ENCODE data around the gene EPB41L4A.

Gene EPB41L4A

DNA sequence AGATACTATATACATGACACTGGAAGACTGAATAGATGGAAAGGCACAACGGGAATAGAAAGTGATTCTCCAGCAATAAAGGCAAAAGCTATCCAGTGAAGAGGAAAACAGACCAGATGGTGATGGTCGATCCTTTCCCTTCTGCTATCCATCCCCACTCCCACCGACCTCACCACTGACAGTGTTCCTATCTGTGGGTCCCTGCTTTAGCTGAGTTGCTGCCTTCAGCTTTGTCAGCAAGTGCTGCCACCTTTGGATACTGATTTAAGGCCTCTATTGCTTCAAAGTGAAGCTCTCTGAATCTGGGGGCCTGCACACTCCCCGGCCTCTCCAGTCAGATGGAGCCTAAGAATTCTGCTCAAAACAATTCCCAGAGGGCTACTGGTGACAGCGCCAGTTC lies 32.3 kb downstream of the EPB41L4A start:
- Histone ChIP-seq H2AFZ (ENCODE audit: low read depth) (no peak overlapping the region), H3K27me3 (ENCODE audit: insufficient read depth, low read depth) (no peaks in the 10 kb centered on the region)
- TF ChIP-seq, protein P1, sequence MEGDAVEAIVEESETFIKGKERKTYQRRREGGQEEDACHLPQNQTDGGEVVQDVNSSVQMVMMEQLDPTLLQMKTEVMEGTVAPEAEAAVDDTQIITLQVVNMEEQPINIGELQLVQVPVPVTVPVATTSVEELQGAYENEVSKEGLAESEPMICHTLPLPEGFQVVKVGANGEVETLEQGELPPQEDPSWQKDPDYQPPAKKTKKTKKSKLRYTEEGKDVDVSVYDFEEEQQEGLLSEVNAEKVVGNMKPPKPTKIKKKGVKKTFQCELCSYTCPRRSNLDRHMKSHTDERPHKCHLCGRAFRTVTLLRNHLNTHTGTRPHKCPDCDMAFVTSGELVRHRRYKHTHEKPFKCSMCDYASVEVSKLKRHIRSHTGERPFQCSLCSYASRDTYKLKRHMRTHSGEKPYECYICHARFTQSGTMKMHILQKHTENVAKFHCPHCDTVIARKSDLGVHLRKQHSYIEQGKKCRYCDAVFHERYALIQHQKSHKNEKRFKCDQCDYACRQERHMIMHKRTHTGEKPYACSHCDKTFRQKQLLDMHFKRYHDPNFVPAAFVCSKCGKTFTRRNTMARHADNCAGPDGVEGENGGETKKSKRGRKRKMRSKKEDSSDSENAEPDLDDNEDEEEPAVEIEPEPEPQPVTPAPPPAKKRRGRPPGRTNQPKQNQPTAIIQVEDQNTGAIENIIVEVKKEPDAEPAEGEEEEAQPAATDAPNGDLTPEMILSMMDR (conservative IDR thresholded peaks at IDR 0.05; ENCODE audit: low read depth, low read length) = no peak

DNA sequence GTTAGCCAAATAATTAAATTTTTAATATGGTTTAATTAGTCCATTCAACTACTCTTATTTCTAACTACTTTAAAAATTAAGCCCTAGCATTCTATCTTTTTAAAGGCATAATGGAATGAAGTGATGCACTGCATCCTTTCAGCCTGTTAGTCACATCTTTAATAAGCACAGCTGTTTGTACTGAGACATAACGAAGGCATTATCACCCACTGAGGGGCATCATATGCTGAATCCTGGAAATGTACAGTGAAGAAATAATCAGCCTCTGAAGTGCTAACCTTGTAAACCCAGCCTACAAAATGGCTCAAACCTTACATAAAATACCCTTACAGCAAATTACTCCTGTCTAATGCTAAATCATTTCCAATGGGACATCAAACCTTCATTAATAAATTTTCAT lies 33.1 kb downstream of the EPB41L4A start:
- Histone ChIP-seq H2AFZ (ENCODE audit: low read depth) (no peak overlapping the region), H3K4me2 (no peak overlapping the region), H3K4me3 (IDR thresholded peaks at IDR 0.05; ENCODE audit: insufficient read depth, low read depth, low read length) (no peak overlapping the region), H4K20me1 (ENCODE audit: insufficient read depth) (no peaks in the 10 kb centered on the region), H3K36me3 (ENCODE audit: insufficient read depth) (no peaks in the 10 kb centered on the region), H3K27ac (no peak overlapping the region), H3K79me2 (ENCODE audit: insufficient read depth, low read depth) (no peaks in the 10 kb centered on the region), H3K9ac (no peak overlapping the region), H3K27me3 (ENCODE audit: insufficient read depth, low read depth) (no peaks in the 10 kb centered on the region), H3K4me1 (ENCODE audit: low read depth, poor library complexity, severe bottlenecking) (no peaks in the 10 kb centered on the region)
- TF ChIP-seq, protein P1 (conservative IDR thresholded peaks at IDR 0.05; ENCODE audit: low read depth, low read length) = no peak

More for the DNA sequence above, 32.3 kb downstream of the EPB41L4A start:
- Histone ChIP-seq H3K4me1 (ENCODE audit: low read depth, poor library complexity, severe bottlenecking) (no peaks in the 10 kb centered on the region), H3K27ac (no peak overlapping the region), H4K20me1 (ENCODE audit: insufficient read depth) (no peaks in the 10 kb centered on the region), H3K9ac (no peak overlapping the region), H3K4me3 (IDR thresholded peaks at IDR 0.05; ENCODE audit: insufficient read depth, low read depth, low read length) (no peak overlapping the region), H3K4me2 (no peak overlapping the region), H3K36me3 (ENCODE audit: insufficient read depth) (no peaks in the 10 kb centered on the region), H3K79me2 (ENCODE audit: insufficient read depth, low read depth) (no peaks in the 10 kb centered on the region)

DNA sequence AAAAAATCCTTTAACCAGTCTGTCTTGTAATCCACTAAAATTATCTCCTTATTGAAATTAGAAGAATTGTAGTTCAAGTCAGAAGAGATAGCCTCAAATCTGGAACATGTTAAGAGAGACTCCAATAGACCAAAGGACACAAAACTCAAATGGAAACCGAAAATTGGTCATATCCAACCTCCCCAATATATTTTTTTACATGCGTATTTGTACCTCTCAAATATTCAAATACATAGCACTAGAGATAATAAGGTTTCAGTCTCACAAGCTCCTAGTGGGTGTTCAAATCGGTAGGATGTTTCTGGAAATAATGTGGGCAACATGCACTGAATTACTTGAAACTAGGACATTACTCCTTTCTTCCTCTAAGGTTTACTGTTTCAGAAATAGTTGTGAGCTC lies 33.5 kb downstream of the EPB41L4A start:
- Histone ChIP-seq H3K4me1 (ENCODE audit: low read depth, poor library complexity, severe bottlenecking) (no peaks in the 10 kb centered on the region), H2AFZ (ENCODE audit: low read depth) (no peak overlapping the region), H3K4me2 (no peak overlapping the region), H4K20me1 (ENCODE audit: insufficient read depth) (no peaks in the 10 kb centered on the region), H3K27me3 (ENCODE audit: insufficient read depth, low read depth) (no peaks in the 10 kb centered on the region), H3K9ac (no peak overlapping the region), H3K4me3 (IDR thresholded peaks at IDR 0.05; ENCODE audit: insufficient read depth, low read depth, low read length) (no peak overlapping the region), H3K36me3 (ENCODE audit: insufficient read depth) (no peaks in the 10 kb centered on the region), H3K79me2 (ENCODE audit: insufficient read depth, low read depth) (no peaks in the 10 kb centered on the region), H3K27ac (no peak overlapping the region)
- TF ChIP-seq, protein P1 (conservative IDR thresholded peaks at IDR 0.05; ENCODE audit: low read depth, low read length) = no peak

DNA sequence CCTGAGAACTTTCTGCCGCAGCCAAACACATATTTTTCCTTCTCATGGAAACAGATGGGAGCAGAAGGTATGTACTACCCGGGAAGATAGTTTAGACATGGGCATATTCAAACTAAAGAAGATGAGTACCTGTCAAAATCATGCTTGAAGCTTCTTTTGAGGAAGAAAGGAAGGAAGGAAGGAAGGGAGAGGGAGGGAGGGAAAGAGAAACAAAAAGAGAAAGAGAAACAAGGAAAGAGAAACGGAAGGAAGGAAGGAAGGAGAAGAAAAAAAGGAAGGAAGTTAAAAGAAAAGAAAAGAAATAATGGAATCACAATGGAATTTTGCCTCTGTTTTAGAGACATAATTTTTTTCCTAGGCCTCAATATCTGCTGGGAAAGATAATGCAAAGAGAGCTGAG lies 34.6 kb downstream of the EPB41L4A start:
- Histone ChIP-seq H3K4me3 (IDR thresholded peaks at IDR 0.05; ENCODE audit: insufficient read depth, low read depth, low read length) (no peak overlapping the region), H2AFZ (ENCODE audit: low read depth) (no peak overlapping the region), H3K4me2 (no peak overlapping the region), H3K79me2 (ENCODE audit: insufficient read depth, low read depth) (no peaks in the 10 kb centered on the region), H3K36me3 (ENCODE audit: insufficient read depth) (no peaks in the 10 kb centered on the region), H4K20me1 (ENCODE audit: insufficient read depth) (no peaks in the 10 kb centered on the region), H3K27ac (no peak overlapping the region), H3K27me3 (ENCODE audit: insufficient read depth, low read depth) (no peaks in the 10 kb centered on the region), H3K9ac (no peak overlapping the region), H3K4me1 (ENCODE audit: low read depth, poor library complexity, severe bottlenecking) (no peaks in the 10 kb centered on the region)
- TF ChIP-seq, protein P1 (conservative IDR thresholded peaks at IDR 0.05; ENCODE audit: low read depth, low read length) = no peak

Measured in KMS-11 (cell line).